ENCODE data around the gene LRRTM2.
"Not testable (repeated sequence)": the region's sequence is repeated elsewhere in the genome, so short reads cannot be mapped to it uniquely, and the experiment has no call there.

LRRTM2 gene

GRCh38 chr5:138849439-138849838, 25.7 kb downstream of the LRRTM2 start:
- no peak for DNase-seq
- in situ Hi-C loops (cut with HindIII; ENCODE audit: low pct_ligation_motif_present, low pct_unique_long_range_greater_than_20kb, low sequenced_read_pairs), result no loop called here

GRCh38 chr5:138844812-138845513, 30.2 kb downstream of the LRRTM2 start:
- no peak for DNase-seq
- in situ Hi-C loops (cut with HindIII; ENCODE audit: low pct_ligation_motif_present, low pct_unique_long_range_greater_than_20kb, low sequenced_read_pairs), result no loop called here

- DNase-seq, result no peak
- in situ Hi-C loops (cut with HindIII; ENCODE audit: low pct_ligation_motif_present, low pct_unique_long_range_greater_than_20kb, low sequenced_read_pairs), result no loop called here
These were observed 31.0 kb downstream of the LRRTM2 start for GRCh38 chr5:138844125-138844461.

GRCh38 chr5:138843316-138844124, 31.6 kb downstream of the LRRTM2 start:
- in situ Hi-C loops (cut with HindIII; ENCODE audit: low pct_ligation_motif_present, low pct_unique_long_range_greater_than_20kb, low sequenced_read_pairs), result no loop called here
- DNase-seq, result no peak

- no peak for DNase-seq
- in situ Hi-C loops (cut with HindIII; ENCODE audit: low pct_ligation_motif_present, low pct_unique_long_range_greater_than_20kb, low sequenced_read_pairs), result no loop called here
These were observed 33.6 kb downstream of the LRRTM2 start for GRCh38 chr5:138841531-138841930.

- in situ Hi-C loops (cut with HindIII; ENCODE audit: low pct_ligation_motif_present, low pct_unique_long_range_greater_than_20kb, low sequenced_read_pairs), result no loop called here
These were observed 35.0 kb downstream of the LRRTM2 start for GRCh38 chr5:138840103-138840502.

GRCh38 chr5:138837160-138837559, 38.0 kb downstream of the LRRTM2 start:
- no peak for DNase-seq
- in situ Hi-C loops (cut with HindIII; ENCODE audit: low pct_ligation_motif_present, low pct_unique_long_range_greater_than_20kb, low sequenced_read_pairs), result no loop called here

More at GRCh38 chr5:138840103-138840502, 35.0 kb downstream of the LRRTM2 start:
- DNase-seq, result no peak

GRCh38 chr5:138834853-138835252, 40.3 kb downstream of the LRRTM2 start:
- DNase-seq; in situ Hi-C loops (cut with HindIII; ENCODE audit: low pct_ligation_motif_present, low pct_unique_long_range_greater_than_20kb, low sequenced_read_pairs): not testable (repeated sequence)

- DNase-seq, result no peak
- in situ Hi-C loops (cut with HindIII; ENCODE audit: low pct_ligation_motif_present, low pct_unique_long_range_greater_than_20kb, low sequenced_read_pairs), result no loop called here
These were observed 41.2 kb downstream of the LRRTM2 start for GRCh38 chr5:138833726-138834480.

GRCh38 chr5:138833080-138833479, 42.1 kb downstream of the LRRTM2 start:
- in situ Hi-C loops (cut with HindIII; ENCODE audit: low pct_ligation_motif_present, low pct_unique_long_range_greater_than_20kb, low sequenced_read_pairs), result no loop called here

GRCh38 chr5:138832218-138832617, 42.9 kb downstream of the LRRTM2 start:
- in situ Hi-C loops (cut with HindIII; ENCODE audit: low pct_ligation_motif_present, low pct_unique_long_range_greater_than_20kb, low sequenced_read_pairs), result no loop called here
- DNase-seq, result no peak

More at GRCh38 chr5:138833080-138833479, 42.1 kb downstream of the LRRTM2 start:
- DNase-seq, result no peak

- in situ Hi-C loops (cut with HindIII; ENCODE audit: low pct_ligation_motif_present, low pct_unique_long_range_greater_than_20kb, low sequenced_read_pairs), result no loop called here
These were observed 43.4 kb downstream of the LRRTM2 start for GRCh38 chr5:138831703-138832102.

GRCh38 chr5:138829341-138829740, 45.8 kb downstream of the LRRTM2 start:
- in situ Hi-C loops (cut with HindIII; ENCODE audit: low pct_ligation_motif_present, low pct_unique_long_range_greater_than_20kb, low sequenced_read_pairs), result no loop called here
- DNase-seq, result no peak

More at GRCh38 chr5:138831703-138832102, 43.4 kb downstream of the LRRTM2 start:
- no peak for DNase-seq

- in situ Hi-C loops (cut with HindIII; ENCODE audit: low pct_ligation_motif_present, low pct_unique_long_range_greater_than_20kb, low sequenced_read_pairs), result no loop called here
- DNase-seq, result no peak
These were observed 46.6 kb downstream of the LRRTM2 start for GRCh38 chr5:138828556-138828955.

GRCh38 chr5:138824924-138825863, 49.9 kb downstream of the LRRTM2 start:
- in situ Hi-C loops (cut with HindIII; ENCODE audit: low pct_ligation_motif_present, low pct_unique_long_range_greater_than_20kb, low sequenced_read_pairs), result no loop called here
- peak; percentile 26 for DNase-seq

- in situ Hi-C loops (cut with HindIII; ENCODE audit: low pct_ligation_motif_present, low pct_unique_long_range_greater_than_20kb, low sequenced_read_pairs), result no loop called here
- no peak for DNase-seq
These were observed 50.6 kb downstream of the LRRTM2 start for GRCh38 chr5:138824516-138824915.

- no peak for DNase-seq
- in situ Hi-C loops (cut with HindIII; ENCODE audit: low pct_ligation_motif_present, low pct_unique_long_range_greater_than_20kb, low sequenced_read_pairs), result no loop called here
These were observed 54.4 kb downstream of the LRRTM2 start for GRCh38 chr5:138820695-138821094.

GRCh38 chr5:138819081-138819480, 56.1 kb downstream of the LRRTM2 start:
- in situ Hi-C loops (cut with HindIII; ENCODE audit: low pct_ligation_motif_present, low pct_unique_long_range_greater_than_20kb, low sequenced_read_pairs), result no loop called here
- no peak for DNase-seq

Data from ACHN (cell line).